ENCODE results near the gene MBD5. TPM values are rescaled to one million over a fixed set of nuclear protein-coding genes. Genes with fewer than 3 reads are reported as not detected.

Gene MBD5
- total and polyA plus RNA-seq, 4 donors = 2.0 to 15.9 (median 9.5) TPM

- DNase-seq (ENCODE audit: low spot score) = no peak
- Histone ChIP-seq H3K27ac (ENCODE audit: low read depth in 1 of 2, low read length in 2 of 2) (no peak overlapping the region), H3K36me3 (ENCODE audit: control insufficient read depth in 4 of 4, insufficient read depth in 3 of 4, low read depth in 1 of 4, low read length in 3 of 4) (no peaks in the 10 kb centered on the region), H3K27me3 (ENCODE audit: control insufficient read depth in 4 of 4, insufficient read depth in 4 of 4, low read length in 3 of 4) (no peaks in the 10 kb centered on the region), H3K4me1 (ENCODE audit: control insufficient read depth in 4 of 4, insufficient read depth in 4 of 4, low read length in 3 of 4) (no peaks in the 10 kb centered on the region), H3K9ac (ENCODE audit: low read depth in 1 of 2, low read length in 2 of 2) (no peak overlapping the region), H3K4me3 (ENCODE audit: low read depth in 1 of 3, low read length in 3 of 3) (no peak overlapping the region), H3K9me3 (ENCODE audit: control insufficient read depth in 4 of 4, low read length in 3 of 4) (no peaks in the 10 kb centered on the region)
- TF ChIP-seq RXRA (IDR thresholded peaks at IDR 0.05) (no peak), FOXA1 (IDR thresholded peaks at IDR 0.05) (no peak), EGR1 (IDR thresholded peaks at IDR 0.05; ENCODE audit: low read depth in 2 of 2) (no peak), MAX (IDR thresholded peaks at IDR 0.05) (no peak), REST (IDR thresholded peaks at IDR 0.05) (no peak), RAD21 (IDR thresholded peaks at IDR 0.05) (no peak), TAF1 (conservative IDR thresholded peaks at IDR 0.05) (no peak), JUND (IDR thresholded peaks at IDR 0.05) (no peak), SP1 (IDR thresholded peaks at IDR 0.05) (no peak), NR2F2 (IDR thresholded peaks at IDR 0.05) (no peak), CTCF (IDR thresholded peaks at IDR 0.05; ENCODE audit: low read depth, low read length, missing input control) (no peak)
Measured at GRCh38 chr2:148167241-148167766, 146.4 kb downstream of the MBD5 start.

GRCh38 chr2:148167855-148168254 is 147.0 kb downstream of the MBD5 start:
- DNase-seq (ENCODE audit: low spot score) = no peak
- Histone ChIP-seq H3K36me3 (ENCODE audit: control insufficient read depth in 4 of 4, insufficient read depth in 3 of 4, low read depth in 1 of 4, low read length in 3 of 4) (peaks cover 0 to 2% (median 0%) of the 10 kb centered on the region in 4 donors), H3K4me1 (ENCODE audit: control insufficient read depth in 4 of 4, insufficient read depth in 4 of 4, low read length in 3 of 4) (no peaks in the 10 kb centered on the region), H3K27me3 (ENCODE audit: control insufficient read depth in 4 of 4, insufficient read depth in 4 of 4, low read length in 3 of 4) (no peaks in the 10 kb centered on the region), H3K4me3 (ENCODE audit: low read depth in 1 of 3, low read length in 3 of 3) (no peak overlapping the region), H3K9me3 (ENCODE audit: control insufficient read depth in 4 of 4, low read length in 3 of 4) (no peaks in the 10 kb centered on the region), H3K27ac (ENCODE audit: low read depth in 1 of 2, low read length in 2 of 2) (no peak overlapping the region), H3K9ac (ENCODE audit: low read depth in 1 of 2, low read length in 2 of 2) (no peak overlapping the region)
- WGBS = 95% methylated on average over 1 of the region's 1 CpG
- TF ChIP-seq NR2F2 (IDR thresholded peaks at IDR 0.05) (no peak), ZBTB33 (IDR thresholded peaks at IDR 0.05) (no peak), ATF3 (IDR thresholded peaks at IDR 0.05) (no peak), YY1 (IDR thresholded peaks at IDR 0.05) (no peak), JUND (IDR thresholded peaks at IDR 0.05) (no peak), CTCF (IDR thresholded peaks at IDR 0.05; ENCODE audit: low read depth, low read length, missing input control) (no peak), FOXA2 (IDR thresholded peaks at IDR 0.05) (no peak), RAD21 (IDR thresholded peaks at IDR 0.05) (no peak), EGR1 (IDR thresholded peaks at IDR 0.05; ENCODE audit: low read depth in 2 of 2) (no peak), HNF4A (conservative IDR thresholded peaks at IDR 0.05) (no peak), RXRA (IDR thresholded peaks at IDR 0.05) (no peak), FOXA1 (IDR thresholded peaks at IDR 0.05) (no peak), TAF1 (conservative IDR thresholded peaks at IDR 0.05) (no peak), HNF4G (IDR thresholded peaks at IDR 0.05) (no peak)

Measured in liver (tissue), 9 donors.